Measurements from ENCODE around the gene UBTF.

Gene UBTF

DNA sequence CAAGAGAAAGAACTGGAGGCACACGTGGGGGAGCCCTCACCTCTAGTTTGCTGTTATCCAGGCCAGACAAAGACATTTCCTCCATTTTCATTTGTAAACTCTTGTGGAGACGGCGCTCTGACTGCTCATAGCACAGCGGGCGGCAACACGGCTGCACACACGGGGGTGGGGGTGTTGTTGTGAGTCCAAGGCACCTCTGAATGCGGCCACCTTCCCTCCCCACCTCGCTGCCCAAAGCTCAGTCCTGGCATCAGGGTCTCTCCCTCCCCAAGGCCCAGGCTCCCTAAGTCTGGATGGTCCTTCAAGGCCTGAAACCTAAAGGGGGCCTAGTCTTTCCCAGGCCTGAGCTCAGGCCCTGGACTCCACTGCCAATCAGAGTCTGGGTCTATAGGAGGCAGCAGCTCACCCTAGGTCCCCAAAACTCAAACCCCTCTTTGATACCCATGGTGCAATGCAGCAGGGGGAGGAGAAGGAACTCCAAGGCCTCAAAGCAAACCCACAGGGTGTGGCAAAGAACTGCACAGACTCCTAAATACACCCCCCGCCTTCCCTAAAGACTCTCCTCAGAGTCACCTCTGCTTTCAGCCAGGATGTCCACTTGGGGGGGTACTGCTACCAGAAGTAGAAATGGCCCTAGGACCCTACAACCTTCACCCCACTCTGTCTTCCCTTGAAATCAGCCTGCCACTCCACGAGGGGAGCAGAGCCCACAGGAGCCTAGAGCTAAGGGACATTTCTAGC, 21.3 kb downstream of the UBTF start:
- Histone ChIP-seq H3K4me2 (ENCODE audit: low read length) (peak overlapping the region; percentile 91), H3K9ac (ENCODE audit: low read length) (peak overlapping the region; percentile 91), H3K79me2 (ENCODE audit: control insufficient read depth, insufficient read depth, low read length, poor library complexity) (peaks cover 18% of the 10 kb centered on the region), H3K4me1 (ENCODE audit: control insufficient read depth in 1 of 2, insufficient read depth in 2 of 2, low read length in 2 of 2) (peaks cover 21 to 32% of the 10 kb centered on the region in 2 experiments), H3K23ac (ENCODE audit: low read length) (no peak overlapping the region), H2AK5ac (ENCODE audit: low read length) (peak overlapping the region; percentile 93), H3K79me1 (ENCODE audit: low read length) (peaks cover 20% of the 10 kb centered on the region), H2BK120ac (ENCODE audit: insufficient read depth, low read length, poor library complexity) (peak overlapping the region; percentile 95), H4K91ac (ENCODE audit: low read depth, low read length) (peak overlapping the region; percentile 99), H3K18ac (ENCODE audit: low read length) (peak overlapping the region; percentile 79), H3K9me3 (ENCODE audit: insufficient read depth, low read depth, low read length) (no peaks in the 10 kb centered on the region), H4K12ac (ENCODE audit: low read depth, low read length) (peak overlapping the region; percentile 96), H2AFZ (ENCODE audit: insufficient read depth, low read length, poor library complexity) (no peak overlapping the region), H3K4ac (ENCODE audit: low read depth, low read length) (peak overlapping the region; percentile 92), H3K36me3 (ENCODE audit: control insufficient read depth in 1 of 2, insufficient read depth in 2 of 2, low read length in 2 of 2) (peaks cover 34 to 43% of the 10 kb centered on the region in 2 experiments), H2BK12ac (ENCODE audit: low read length) (no peak overlapping the region), H3K4me3 (ENCODE audit: low read depth, low read length) (peak overlapping the region; percentile 83), H2BK5ac (ENCODE audit: low read depth, low read length, poor library complexity) (peak overlapping the region; percentile 97), H3K27ac (ENCODE audit: low read depth, low read length) (peak overlapping the region; percentile 100), H3K27me3 (ENCODE audit: insufficient read depth, low read length) (no peaks in the 10 kb centered on the region), H4K8ac (ENCODE audit: low read depth, low read length) (peak overlapping the region; percentile 89), H3K14ac (ENCODE audit: low read length) (peak overlapping the region; percentile 96)
- no peak for DNase-seq
- no CpG with 5 or more reads among the region's 11 CpGs for WGBS (ENCODE audit: extremely low coverage, insufficient coverage, insufficient read length)

DNA sequence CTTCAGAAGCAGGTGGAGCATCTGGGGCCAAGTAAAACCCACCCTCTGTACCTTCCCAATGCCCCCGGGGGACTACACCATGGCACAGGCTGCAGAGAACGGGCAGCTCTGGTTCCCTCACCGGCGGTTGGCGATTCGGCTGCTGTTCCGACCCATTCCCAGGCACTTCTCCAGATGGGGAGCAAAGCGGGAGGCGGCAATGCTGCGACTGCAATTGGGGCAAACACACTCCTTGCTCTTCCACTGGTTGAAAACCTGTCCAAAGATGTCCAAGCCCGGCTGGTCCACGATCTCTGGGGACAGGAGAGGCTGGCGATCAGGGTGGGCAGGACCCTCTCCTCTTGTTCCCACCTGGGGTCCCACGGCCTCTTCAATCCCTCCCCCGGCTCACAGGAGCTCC, 22.4 kb downstream of the UBTF start:
- H2BK120ac ChIP-seq (ENCODE audit: insufficient read depth, low read length, poor library complexity): no peak overlapping the region
- DNase-seq: no peak
- no peak overlapping the region for H2AFZ ChIP-seq (ENCODE audit: insufficient read depth, low read length, poor library complexity)
- H3K4me2 ChIP-seq (ENCODE audit: low read length): no peak overlapping the region
- H3K27ac ChIP-seq (ENCODE audit: low read depth, low read length): no peak overlapping the region
- H4K12ac ChIP-seq (ENCODE audit: low read depth, low read length): no peak overlapping the region
- no peak overlapping the region for H2BK5ac ChIP-seq (ENCODE audit: low read depth, low read length, poor library complexity)
- peaks cover 40 to 49% of the 10 kb centered on the region in 2 experiments for H3K36me3 ChIP-seq (ENCODE audit: control insufficient read depth in 1 of 2, insufficient read depth in 2 of 2, low read length in 2 of 2)
- H3K79me2 ChIP-seq (ENCODE audit: control insufficient read depth, insufficient read depth, low read length, poor library complexity): peaks cover 21% of the 10 kb centered on the region
- H3K18ac ChIP-seq (ENCODE audit: low read length): peak overlapping the region; percentile 26
- H3K4me1 ChIP-seq (ENCODE audit: control insufficient read depth in 1 of 2, insufficient read depth in 2 of 2, low read length in 2 of 2): peaks cover 28 to 41% of the 10 kb centered on the region in 2 experiments
- WGBS (ENCODE audit: extremely low coverage, insufficient coverage, insufficient read length): no CpG with 5 or more reads among the region's 15 CpGs
- H2BK12ac ChIP-seq (ENCODE audit: low read length): no peak overlapping the region
- no peak overlapping the region for H4K8ac ChIP-seq (ENCODE audit: low read depth, low read length)
- H3K4me3 ChIP-seq (ENCODE audit: low read depth, low read length): no peak overlapping the region
- no peak overlapping the region for H3K14ac ChIP-seq (ENCODE audit: low read length)
- H3K9ac ChIP-seq (ENCODE audit: low read length): no peak overlapping the region
- H2AK5ac ChIP-seq (ENCODE audit: low read length): no peak overlapping the region
- H3K23ac ChIP-seq (ENCODE audit: low read length): no peak overlapping the region
- peaks cover 28% of the 10 kb centered on the region for H3K79me1 ChIP-seq (ENCODE audit: low read length)
- peak overlapping the region; percentile 43 for H3K4ac ChIP-seq (ENCODE audit: low read depth, low read length)
- H3K9me3 ChIP-seq (ENCODE audit: insufficient read depth, low read depth, low read length): no peaks in the 10 kb centered on the region
- H3K27me3 ChIP-seq (ENCODE audit: insufficient read depth, low read length): no peaks in the 10 kb centered on the region
- H4K91ac ChIP-seq (ENCODE audit: low read depth, low read length): no peak overlapping the region

DNA sequence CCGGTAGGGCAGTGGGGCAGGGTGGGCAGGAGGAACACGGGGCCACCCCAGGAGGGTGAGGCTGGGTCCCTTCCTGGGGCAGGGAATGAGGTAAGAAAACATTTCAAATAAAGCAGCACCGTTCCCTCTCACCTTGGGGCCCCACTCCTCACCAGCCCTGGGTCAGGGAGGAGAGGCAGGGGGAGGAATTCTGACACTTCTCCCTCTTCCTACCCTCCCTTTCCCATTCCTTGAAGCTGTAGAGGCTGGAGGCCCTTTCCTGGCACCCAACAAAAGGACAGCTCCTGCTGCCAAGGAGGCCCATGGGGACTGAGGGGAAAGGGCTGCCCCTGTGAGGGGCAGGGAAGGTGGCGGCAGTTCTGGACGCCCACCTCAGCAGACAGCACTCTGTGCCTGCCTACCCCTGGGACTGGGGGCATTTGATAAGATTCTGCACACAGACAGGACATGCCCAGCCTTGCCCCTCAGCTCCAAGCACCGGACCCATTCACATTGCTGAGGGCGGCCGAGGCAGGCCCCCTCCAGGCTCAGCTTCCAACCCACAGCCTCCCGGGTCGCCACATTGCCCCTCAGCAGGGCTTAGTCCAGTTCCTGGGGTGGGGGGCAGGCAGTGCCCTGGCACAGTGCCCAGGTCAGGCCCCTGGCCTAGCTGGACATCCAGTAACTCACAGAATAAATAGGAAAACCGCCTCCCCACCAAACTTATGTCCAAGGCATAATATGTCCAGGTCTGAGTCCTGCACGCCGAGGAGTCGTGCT, 26.0 kb downstream of the UBTF start:
- peak overlapping the region; percentile 34 for H3K18ac ChIP-seq (ENCODE audit: low read length)
- no peak overlapping the region for H3K23ac ChIP-seq (ENCODE audit: low read length)
- H3K79me2 ChIP-seq (ENCODE audit: control insufficient read depth, insufficient read depth, low read length, poor library complexity): peaks cover 11% of the 10 kb centered on the region
- peaks cover 15% of the 10 kb centered on the region for H3K79me1 ChIP-seq (ENCODE audit: low read length)
- H2BK12ac ChIP-seq (ENCODE audit: low read length): no peak overlapping the region
- no peak overlapping the region for H2BK120ac ChIP-seq (ENCODE audit: insufficient read depth, low read length, poor library complexity)
- WGBS (ENCODE audit: extremely low coverage, insufficient coverage, insufficient read length): no CpG with 5 or more reads among the region's 14 CpGs
- no peak overlapping the region for H3K4me2 ChIP-seq (ENCODE audit: low read length)
- peak overlapping the region; percentile 18 for H4K8ac ChIP-seq (ENCODE audit: low read depth, low read length)
- peak overlapping the region; percentile 52 for H2BK5ac ChIP-seq (ENCODE audit: low read depth, low read length, poor library complexity)
- H3K14ac ChIP-seq (ENCODE audit: low read length): peak overlapping the region; percentile 59
- H2AFZ ChIP-seq (ENCODE audit: insufficient read depth, low read length, poor library complexity): no peak overlapping the region
- no peak overlapping the region for H3K4me3 ChIP-seq (ENCODE audit: low read depth, low read length)
- H4K91ac ChIP-seq (ENCODE audit: low read depth, low read length): peak overlapping the region; percentile 49
- H3K27me3 ChIP-seq (ENCODE audit: insufficient read depth, low read length): no peaks in the 10 kb centered on the region
- H3K36me3 ChIP-seq (ENCODE audit: control insufficient read depth in 1 of 2, insufficient read depth in 2 of 2, low read length in 2 of 2): peaks cover 57 to 71% of the 10 kb centered on the region in 2 experiments
- no peaks in the 10 kb centered on the region for H3K9me3 ChIP-seq (ENCODE audit: insufficient read depth, low read depth, low read length)
- H3K4me1 ChIP-seq (ENCODE audit: control insufficient read depth in 1 of 2, insufficient read depth in 2 of 2, low read length in 2 of 2): peaks cover 31 to 42% of the 10 kb centered on the region in 2 experiments
- peak overlapping the region; percentile 23 for H2AK5ac ChIP-seq (ENCODE audit: low read length)
- DNase-seq: no peak
- peak overlapping the region; percentile 17 for H3K4ac ChIP-seq (ENCODE audit: low read depth, low read length)
- peak overlapping the region; percentile 16 for H4K12ac ChIP-seq (ENCODE audit: low read depth, low read length)
- H3K27ac ChIP-seq (ENCODE audit: low read depth, low read length): peak overlapping the region; percentile 79
- peak overlapping the region; percentile 11 for H3K9ac ChIP-seq (ENCODE audit: low read length)

DNA sequence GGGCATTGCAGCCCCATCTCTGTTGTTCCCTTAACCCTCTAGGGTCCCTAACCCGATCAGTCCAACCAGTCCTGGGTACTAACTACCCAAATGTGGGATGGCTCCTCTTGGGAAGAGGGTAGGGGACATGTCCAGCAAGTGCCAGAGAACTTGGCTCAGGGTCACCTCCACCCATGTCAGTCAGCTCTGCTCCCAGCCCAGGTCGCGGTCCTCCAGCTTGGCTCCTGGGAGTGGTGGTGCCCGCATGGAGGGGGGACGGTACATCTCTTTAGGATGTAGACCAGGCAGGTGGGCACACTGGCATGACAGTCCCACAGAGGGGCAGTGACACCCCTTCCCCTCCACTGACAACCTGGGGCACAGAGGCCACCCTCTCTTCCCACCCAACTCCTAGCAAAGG, 26.7 kb downstream of the UBTF start:
- peaks cover 4% of the 10 kb centered on the region for H3K79me2 ChIP-seq (ENCODE audit: control insufficient read depth, insufficient read depth, low read length, poor library complexity)

More for the DNA sequence above, 26.7 kb downstream of the UBTF start:
- Histone ChIP-seq H3K18ac (ENCODE audit: low read length) (peak overlapping the region; percentile 81), H2BK5ac (ENCODE audit: low read depth, low read length, poor library complexity) (peak overlapping the region; percentile 52), H4K91ac (ENCODE audit: low read depth, low read length) (peak overlapping the region; percentile 49), H4K8ac (ENCODE audit: low read depth, low read length) (peak overlapping the region; percentile 18), H3K9me3 (ENCODE audit: insufficient read depth, low read depth, low read length) (no peaks in the 10 kb centered on the region), H3K27me3 (ENCODE audit: insufficient read depth, low read length) (no peaks in the 10 kb centered on the region), H2BK120ac (ENCODE audit: insufficient read depth, low read length, poor library complexity) (peak overlapping the region; percentile 57), H2AFZ (ENCODE audit: insufficient read depth, low read length, poor library complexity) (no peak overlapping the region), H4K12ac (ENCODE audit: low read depth, low read length) (peak overlapping the region; percentile 60), H2BK12ac (ENCODE audit: low read length) (peak overlapping the region; percentile 56), H2AK5ac (ENCODE audit: low read length) (peak overlapping the region; percentile 86), H3K79me1 (ENCODE audit: low read length) (peaks cover 14% of the 10 kb centered on the region), H3K27ac (ENCODE audit: low read depth, low read length) (peak overlapping the region; percentile 79), H3K4me3 (ENCODE audit: low read depth, low read length) (no peak overlapping the region), H3K4me1 (ENCODE audit: control insufficient read depth in 1 of 2, insufficient read depth in 2 of 2, low read length in 2 of 2) (peaks cover 25 to 39% of the 10 kb centered on the region in 2 experiments), H3K4me2 (ENCODE audit: low read length) (no peak overlapping the region), H3K14ac (ENCODE audit: low read length) (peak overlapping the region; percentile 33), H3K23ac (ENCODE audit: low read length) (no peak overlapping the region), H3K9ac (ENCODE audit: low read length) (no peak overlapping the region), H3K4ac (ENCODE audit: low read depth, low read length) (peak overlapping the region; percentile 11), H3K36me3 (ENCODE audit: control insufficient read depth in 1 of 2, insufficient read depth in 2 of 2, low read length in 2 of 2) (peaks cover 57 to 69% of the 10 kb centered on the region in 2 experiments)
- no peak for DNase-seq
- WGBS (ENCODE audit: extremely low coverage, insufficient coverage, insufficient read length): no CpG with 5 or more reads among the region's 5 CpGs

Measured in trophoblast cell (in vitro differentiated cells and primary cell).